GM12801 (cell line): Measurements from ENCODE around the gene BSPRY.

Experiments used
- TF ChIP-seq, protein P1 (sequence below): IDR thresholded peaks from one replicate; pipeline ENCODE4 v1.5.1; 2011; ENCODE audit warnings: control low read depth; ENCODE audit not compliant: insufficient read length; ENCODE audit errors: extremely low read depth

The BSPRY gene

DNA sequence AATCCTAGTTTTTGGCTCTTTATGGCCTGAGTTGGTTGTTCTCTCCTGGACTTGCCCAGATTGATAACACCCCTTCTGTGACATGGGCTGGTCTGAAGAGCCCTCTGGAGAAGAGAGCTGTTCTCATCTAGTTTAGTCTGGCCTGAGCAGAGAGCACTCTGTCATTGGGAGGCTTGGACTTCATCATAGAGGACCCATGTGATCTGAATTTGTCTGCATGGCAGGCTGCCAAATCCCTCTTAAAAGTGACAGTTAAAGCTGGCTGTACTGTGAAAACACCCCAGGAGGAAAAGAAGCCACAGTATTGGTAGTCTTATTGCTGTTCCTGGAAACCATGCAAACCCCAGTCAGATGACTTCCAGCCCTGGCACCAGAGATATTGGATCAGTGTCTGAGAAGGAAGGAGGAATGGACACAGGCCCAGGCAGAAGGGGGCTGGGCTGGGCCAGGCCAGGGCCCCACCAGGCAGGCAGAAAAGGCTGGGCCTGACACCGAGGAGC lies 5.6 kb upstream of the BSPRY start:
- TF ChIP-seq, protein P1, sequence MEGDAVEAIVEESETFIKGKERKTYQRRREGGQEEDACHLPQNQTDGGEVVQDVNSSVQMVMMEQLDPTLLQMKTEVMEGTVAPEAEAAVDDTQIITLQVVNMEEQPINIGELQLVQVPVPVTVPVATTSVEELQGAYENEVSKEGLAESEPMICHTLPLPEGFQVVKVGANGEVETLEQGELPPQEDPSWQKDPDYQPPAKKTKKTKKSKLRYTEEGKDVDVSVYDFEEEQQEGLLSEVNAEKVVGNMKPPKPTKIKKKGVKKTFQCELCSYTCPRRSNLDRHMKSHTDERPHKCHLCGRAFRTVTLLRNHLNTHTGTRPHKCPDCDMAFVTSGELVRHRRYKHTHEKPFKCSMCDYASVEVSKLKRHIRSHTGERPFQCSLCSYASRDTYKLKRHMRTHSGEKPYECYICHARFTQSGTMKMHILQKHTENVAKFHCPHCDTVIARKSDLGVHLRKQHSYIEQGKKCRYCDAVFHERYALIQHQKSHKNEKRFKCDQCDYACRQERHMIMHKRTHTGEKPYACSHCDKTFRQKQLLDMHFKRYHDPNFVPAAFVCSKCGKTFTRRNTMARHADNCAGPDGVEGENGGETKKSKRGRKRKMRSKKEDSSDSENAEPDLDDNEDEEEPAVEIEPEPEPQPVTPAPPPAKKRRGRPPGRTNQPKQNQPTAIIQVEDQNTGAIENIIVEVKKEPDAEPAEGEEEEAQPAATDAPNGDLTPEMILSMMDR: no peak

DNA sequence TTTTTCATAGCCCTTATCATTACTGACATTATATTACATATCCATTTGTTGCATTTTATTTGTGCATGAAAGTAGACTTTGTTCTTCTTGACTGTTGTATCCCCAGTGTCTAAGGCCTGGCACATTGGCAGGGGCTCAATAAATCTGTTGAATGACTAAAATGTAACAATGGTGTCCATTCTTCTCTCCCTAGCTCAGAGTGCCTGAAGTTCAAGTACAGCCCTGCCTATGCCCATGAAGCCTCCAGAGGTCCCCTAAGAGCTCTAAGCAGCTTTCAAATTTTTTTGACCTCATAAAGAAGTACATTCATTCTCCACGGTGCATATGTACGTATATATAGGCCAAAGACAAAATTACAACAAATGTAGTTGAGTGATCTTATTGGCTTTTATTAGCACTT lies 4.2 kb upstream of the BSPRY start:
- TF ChIP-seq, protein P1: no peak

DNA sequence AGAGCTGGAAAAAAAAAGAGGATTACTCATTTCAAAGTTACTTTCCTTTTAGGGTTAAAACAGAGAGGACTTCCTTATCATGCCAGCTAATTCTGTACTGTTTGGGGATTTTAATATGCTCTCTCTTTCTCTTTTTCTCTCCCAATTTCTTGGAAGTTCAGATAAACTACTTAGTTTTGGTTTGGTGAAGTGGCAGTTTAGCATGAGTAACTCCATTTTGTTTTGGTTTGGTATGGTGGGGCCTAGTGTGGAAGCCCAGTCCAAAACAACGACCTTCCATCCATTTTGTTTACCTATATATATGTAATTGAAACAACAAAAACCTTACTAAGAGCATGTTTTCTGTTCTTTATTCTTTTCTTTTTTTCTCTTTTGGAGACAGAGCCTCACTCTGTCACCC lies 3.7 kb upstream of the BSPRY start:
- TF ChIP-seq, protein P1: no peak

DNA sequence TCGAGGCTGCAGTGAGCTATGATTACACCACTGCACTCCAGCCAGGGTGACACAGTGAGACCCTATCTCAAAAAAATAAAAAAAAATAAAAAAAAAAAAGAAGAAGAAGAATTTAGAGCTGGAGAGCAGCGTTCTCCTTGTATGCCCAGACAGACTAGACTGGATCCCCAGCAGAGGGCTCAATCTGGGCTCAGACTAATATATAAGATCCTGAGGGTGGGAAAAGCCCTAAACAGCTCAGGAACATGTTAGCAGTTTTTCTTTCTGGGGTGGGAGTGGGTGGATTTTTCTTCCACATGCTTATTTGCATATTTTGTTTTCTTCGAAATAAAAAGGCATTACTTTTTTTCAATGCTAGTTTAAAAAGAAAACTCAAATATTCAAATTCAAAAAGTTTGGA lies 904 bp upstream of the BSPRY start:
- TF ChIP-seq, protein P1: no peak

DNA sequence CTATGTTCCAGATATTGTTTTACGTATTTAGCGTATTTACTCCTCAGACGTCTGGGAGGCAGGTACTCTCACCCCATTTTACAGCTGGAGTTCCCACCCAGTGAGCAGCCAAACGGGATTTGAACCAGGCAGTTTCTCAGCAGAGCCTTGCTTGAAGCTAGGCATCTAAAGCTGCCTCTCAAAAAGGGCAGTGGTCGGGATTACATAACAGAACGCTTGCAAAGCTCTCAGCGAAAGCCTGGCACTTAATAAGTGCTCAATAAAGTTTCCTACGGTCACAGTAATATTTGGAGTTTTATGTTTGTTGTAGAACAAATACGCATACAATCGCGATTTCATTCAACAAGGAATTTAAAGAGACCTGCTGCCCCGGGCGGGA lies 286 bp upstream of the BSPRY start:
- TF ChIP-seq, protein P1: no peak

DNA sequence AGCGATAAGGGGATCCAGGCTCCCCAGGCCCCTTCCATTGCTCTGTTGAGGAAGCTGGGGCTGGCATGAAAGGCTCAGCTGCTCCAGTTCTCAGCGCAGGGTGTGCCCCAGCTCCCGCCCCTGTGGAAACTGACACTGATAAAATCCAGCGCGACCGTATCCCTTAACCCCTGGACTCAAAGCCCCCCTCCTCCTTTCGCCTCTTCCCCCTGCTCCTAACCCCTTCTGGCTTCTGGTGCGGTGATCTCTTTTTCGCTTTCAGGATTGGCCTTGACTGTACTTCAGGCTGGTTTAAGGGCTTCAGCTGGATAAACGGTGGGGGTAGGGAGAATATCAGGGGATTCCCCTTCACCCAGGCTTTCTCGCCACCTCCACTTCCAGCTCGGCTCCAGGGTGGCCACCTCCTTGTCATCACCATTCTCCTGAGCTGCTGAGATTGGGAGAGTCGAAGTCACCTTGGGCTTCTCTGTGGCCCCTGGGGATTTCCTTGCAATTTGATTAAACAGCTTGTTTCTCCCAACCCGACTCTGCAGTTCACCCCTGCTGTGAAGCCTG lies 843 bp downstream of the BSPRY start:
- TF ChIP-seq, protein P1: no peak

DNA sequence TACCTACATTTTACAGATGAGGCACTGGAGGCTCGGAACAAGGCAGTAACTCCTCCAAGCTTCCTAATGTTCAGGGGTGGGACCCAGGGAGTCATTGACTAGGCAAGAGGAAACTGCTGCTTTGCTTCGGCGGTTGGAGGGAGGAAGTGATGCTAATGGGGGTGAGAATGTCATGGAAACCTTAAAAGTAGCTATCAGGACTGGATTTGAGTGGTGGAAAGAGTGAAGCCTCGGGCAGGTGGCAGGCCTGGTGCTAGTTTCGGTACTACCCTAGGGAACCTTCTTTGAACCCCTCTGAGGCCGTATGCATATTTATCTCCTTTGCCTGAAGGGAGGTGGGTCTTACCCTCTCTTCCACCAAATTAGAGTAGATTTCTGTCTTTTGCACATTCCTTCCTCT lies 1.6 kb downstream of the BSPRY start:
- TF ChIP-seq, protein P1: no peak
